ENCODE results near the gene IFITM1.

Gene IFITM1

DNA sequence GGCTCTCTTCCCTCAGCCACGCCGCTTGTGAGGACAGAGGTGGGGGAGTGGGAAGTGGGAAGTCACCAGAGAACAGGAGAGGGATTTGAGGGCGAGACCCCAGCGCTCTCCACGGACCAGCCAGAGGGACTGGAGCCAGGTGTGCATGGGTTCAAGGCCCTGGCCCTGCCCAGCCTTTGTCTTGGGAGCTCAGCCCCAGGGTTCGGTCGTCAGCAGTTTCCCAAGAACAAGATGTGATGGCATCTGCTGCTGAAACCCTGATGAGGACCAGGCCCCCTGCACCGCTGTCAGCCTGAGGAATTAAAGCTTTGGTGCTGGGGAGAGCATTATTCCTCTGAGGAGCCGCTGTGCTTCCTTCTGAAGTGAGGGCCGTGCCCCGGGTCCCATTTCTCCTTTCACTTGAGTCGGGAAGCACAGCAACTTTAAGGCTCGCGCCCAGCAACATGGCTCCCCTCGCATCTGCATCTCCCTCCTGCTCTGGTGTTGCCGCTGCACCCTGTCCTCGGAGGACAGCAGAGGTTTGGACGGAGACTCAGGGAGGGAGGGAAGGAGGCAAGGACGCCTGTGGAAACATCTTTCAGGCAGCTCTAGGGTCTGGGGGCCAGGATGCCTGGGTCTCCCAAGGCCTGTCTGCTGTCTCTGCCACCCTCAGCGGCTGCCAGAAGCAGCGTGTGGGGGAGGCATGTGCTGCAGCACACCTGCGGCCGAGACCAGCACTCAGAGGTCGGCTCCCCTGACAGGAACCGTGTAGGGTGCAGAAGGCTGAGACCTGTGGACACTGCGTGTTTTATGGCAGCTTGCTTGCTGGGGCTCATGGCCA is 18.3 kb upstream of the IFITM1 start:
- TF ChIP-seq, protein P1, sequence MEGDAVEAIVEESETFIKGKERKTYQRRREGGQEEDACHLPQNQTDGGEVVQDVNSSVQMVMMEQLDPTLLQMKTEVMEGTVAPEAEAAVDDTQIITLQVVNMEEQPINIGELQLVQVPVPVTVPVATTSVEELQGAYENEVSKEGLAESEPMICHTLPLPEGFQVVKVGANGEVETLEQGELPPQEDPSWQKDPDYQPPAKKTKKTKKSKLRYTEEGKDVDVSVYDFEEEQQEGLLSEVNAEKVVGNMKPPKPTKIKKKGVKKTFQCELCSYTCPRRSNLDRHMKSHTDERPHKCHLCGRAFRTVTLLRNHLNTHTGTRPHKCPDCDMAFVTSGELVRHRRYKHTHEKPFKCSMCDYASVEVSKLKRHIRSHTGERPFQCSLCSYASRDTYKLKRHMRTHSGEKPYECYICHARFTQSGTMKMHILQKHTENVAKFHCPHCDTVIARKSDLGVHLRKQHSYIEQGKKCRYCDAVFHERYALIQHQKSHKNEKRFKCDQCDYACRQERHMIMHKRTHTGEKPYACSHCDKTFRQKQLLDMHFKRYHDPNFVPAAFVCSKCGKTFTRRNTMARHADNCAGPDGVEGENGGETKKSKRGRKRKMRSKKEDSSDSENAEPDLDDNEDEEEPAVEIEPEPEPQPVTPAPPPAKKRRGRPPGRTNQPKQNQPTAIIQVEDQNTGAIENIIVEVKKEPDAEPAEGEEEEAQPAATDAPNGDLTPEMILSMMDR (IDR thresholded peaks at IDR 0.05) = no peak

DNA sequence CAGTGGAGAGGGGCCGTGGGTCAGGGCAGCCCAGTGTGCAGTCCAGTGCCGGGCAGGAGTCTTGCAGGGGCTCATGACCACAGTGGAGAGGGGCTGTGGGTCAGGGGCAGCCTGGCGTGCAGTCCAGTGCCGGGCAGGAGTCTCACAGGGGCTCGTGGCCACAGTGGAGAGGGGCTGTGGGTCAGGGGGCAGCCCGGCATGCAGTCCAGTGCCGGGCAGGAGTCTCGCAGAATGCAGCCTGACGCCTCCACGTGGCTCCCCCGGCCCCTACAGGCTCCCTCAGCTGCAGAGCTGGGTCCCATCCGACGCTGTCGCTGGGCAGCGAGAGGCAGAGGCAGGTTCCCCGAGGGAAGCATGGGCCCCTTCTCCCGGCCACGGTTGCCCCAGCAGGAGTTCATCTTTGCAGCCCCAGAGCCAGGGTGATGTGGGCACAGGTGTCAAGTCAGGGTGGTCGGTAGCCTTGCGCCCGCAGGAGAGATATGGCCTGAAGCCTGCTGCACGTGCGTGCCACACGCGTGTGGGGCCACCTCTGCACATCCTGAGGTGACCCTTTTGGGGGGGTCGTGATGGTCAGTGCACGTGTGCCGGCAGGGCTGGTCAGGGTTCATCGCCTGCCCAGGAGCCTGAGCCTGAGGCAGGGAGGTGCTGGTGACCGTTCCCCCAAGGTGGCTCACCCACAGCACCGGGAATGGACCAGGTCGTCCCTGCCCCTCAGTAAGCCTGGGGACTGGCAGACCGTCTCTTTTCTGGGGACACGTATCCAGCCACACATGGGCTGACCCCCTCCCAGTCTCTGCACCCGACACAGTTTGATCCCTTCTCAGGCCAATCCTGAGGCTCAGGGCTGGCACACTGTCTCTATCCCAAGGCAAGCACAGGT is 17.4 kb upstream of the IFITM1 start:
- TF ChIP-seq, protein P1 (IDR thresholded peaks at IDR 0.05) = no peak

DNA sequence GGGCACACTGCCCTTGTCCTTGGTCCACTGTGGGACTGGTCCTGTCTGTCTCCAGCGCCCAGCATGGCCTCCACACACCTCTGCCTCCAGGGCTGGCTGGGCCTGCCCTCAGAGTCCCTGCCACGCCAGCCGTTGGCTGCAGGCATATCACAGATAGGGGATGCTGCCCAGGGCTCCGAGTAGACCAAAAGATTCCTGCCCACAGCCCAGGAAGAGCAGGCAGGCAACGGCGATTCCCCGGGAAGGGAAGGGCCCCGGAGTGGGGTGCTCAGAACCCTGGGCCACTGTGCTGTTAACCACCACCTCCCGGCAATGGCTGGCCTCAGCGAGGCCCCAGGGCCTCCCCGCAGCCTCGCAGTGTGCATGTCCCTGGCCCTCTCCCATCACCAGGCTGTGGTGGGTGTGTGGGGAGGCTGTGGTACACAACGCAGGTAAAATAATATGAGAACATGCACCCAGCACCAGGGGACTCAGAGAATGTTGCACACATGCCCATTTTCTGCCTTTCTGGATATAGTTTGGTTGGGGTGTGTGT is 16.7 kb upstream of the IFITM1 start:
- TF ChIP-seq, protein P1 (IDR thresholded peaks at IDR 0.05) = no peak

DNA sequence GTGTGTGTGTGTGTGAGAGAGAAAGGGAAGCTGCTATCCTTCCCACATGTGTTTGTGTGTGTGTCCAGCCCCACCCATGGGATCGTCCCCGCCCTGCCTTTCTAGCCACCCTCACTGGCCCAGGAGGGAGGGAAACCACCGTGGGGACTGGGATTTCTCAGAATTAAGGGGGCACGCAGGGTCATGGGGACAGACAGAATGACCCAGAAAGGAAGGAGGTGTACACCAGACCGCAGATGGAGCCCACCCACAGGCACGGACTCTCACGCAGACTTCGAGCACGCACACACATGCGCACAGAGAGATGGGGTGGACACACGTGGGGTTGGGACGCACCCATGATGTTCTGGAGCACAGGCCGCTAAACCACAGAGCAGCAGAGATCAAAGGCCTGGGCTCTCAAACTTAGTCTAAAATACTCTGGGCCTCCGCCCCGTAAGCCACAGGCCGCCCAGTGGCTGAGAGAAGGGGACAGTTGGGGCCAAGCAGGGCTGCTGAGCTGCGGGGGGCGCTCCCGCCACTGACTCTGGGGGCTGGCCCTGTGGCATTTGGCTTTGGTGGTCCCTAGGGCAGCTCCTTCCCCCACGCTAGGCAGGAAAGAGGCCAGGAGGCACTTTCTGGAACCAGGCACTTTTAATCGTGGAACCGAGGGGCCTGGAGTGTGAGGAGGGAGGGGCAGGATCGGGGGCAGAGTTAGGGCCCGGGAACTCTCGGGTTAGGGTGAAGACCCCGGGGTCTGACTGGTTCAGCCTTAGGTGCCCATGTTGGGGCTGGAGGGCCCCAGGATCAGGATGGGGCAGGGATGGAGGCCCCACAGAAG is 16.0 kb upstream of the IFITM1 start:
- TF ChIP-seq, protein P1 (IDR thresholded peaks at IDR 0.05) = no peak

DNA sequence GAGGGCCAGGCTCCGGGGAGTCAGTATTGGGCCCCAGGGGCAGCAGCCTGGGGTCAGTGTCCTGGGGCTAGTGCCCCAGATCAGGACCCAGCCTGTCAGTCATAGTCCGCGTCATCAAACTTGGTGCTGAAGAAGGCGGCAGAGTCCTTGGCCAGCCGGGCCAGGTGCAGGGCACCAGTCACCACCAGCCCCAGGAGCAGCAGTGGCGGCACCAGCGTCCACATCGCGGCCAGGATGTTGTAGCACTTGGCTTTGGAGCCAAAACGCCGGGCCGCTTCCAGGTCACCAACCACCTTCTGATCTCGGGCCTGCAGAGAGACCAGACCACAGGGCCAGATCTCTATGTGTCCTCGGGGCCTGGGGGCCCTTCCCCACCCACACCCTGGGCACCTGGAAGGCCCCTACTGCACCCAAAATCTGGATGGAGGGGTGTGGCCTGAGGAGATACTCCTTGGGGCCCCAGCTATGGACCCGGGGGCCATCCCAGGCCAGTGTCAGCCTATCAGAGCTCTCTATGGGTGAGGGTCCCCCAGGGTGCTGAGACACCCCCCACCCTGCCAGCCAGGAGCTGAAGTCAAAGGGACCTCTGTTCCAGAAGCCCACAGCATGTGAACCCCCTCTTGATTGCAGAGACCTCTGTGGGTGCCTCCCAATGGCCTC is 15.3 kb upstream of the IFITM1 start:
- TF ChIP-seq, protein P1 (IDR thresholded peaks at IDR 0.05) = no peak

DNA sequence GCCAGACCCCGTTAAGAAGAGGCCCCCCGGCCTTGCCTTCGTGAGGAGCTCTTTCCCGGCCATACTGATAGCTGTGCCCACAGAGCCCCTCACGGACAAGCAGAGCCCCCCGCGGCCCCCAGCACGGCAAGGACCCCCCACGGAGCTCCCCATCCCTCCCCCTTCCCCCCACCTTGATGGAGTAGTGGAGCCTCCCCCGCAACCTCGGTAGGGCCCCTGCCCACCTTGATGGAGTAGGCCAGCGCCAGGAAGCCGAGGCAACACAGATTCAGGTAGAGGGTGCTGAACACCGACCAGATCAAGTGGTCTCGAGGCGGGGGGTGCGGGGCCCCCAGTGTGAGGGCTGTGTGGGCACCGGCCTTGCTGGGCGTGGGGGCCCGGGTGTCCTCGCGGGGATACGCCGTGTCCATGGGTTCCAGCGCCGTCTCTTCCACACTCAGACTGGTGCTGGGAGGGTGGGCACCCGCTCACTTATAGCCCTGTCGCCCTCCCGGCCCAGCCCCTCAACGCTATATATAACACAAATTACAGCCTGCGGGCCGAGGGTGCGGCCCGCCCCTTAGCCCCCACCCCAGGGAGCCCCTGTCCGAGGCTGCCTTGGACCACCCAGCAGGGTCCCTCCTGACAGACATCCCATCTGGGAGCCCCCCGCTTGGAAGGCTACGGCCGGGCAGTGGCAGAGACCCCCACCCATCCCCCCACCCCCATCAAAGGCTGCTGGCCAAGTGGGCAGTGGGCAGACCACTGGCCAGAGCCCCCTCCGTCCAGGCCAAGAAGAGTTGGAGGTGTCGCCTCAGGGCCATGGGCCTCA is 14.6 kb upstream of the IFITM1 start, which contains the start of gene IFITM5:
Gene IFITM5 (minus strand): TSS at position 446 of the 811 bp plus-strand sequence. CDS start 36 bp downstream, at position 410.
- TF ChIP-seq, protein P1 (IDR thresholded peaks at IDR 0.05) = no peak
